ENCODE data around the gene FANK1. TPM values are rescaled to one million over a fixed set of nuclear protein-coding genes. Genes with fewer than 3 reads are reported as not detected.
A peak's percentile ranks its signal among the peaks of the same experiment; 100 is the strongest.
"Not testable (repeated sequence)": the region's sequence is repeated elsewhere in the genome, so short reads cannot be mapped to it uniquely, and the experiment has no call there.

FANK1 gene
- total RNA-seq, 4 donors from 2014 or later: 0.24 to 0.61 (median 0.42) TPM; not detected in 1

DNA sequence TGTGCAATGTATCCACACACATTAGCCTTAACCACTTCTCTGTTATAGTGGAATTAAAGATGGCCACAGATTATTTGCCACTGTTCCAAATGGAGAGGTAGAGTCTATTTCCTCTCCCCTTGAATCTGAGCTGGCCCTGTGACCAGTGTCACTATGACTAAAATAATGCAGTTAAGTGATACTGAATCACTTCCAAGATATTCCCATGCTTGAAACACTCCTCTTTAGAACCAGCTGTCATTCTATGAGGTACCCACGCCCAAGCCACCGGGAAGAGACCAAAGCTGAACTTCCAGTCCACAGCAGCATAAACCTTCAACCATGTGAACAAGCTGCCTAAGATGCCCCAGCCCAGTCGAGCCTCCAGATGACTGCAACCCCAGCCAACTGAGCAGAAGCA is 13.2 kb upstream of the FANK1 start:
- Histone ChIP-seq H3K4me3 (no peak overlapping the region), H3K4me1 (peaks cover 4% of the 10 kb centered on the region in 2 donors), H3K36me3 (peaks cover 0 to 10% of the 10 kb centered on the region in 2 donors), H3K27me3 (no peaks in the 10 kb centered on the region), H3K9me3 (no peaks in the 10 kb centered on the region), H3K27ac (no peak overlapping the region)
- intact Hi-C loops (cut with DNase I; ENCODE audit: low total_unique reads) (no loop called here), in situ Hi-C loops (cut with MboI; ENCODE audit: low sequenced_read_pairs in 4 of 4) (no loop called here)
- TF ChIP-seq POLR2A (IDR thresholded peaks at IDR 0.05): no peak
- TF ChIP-seq, protein P1, sequence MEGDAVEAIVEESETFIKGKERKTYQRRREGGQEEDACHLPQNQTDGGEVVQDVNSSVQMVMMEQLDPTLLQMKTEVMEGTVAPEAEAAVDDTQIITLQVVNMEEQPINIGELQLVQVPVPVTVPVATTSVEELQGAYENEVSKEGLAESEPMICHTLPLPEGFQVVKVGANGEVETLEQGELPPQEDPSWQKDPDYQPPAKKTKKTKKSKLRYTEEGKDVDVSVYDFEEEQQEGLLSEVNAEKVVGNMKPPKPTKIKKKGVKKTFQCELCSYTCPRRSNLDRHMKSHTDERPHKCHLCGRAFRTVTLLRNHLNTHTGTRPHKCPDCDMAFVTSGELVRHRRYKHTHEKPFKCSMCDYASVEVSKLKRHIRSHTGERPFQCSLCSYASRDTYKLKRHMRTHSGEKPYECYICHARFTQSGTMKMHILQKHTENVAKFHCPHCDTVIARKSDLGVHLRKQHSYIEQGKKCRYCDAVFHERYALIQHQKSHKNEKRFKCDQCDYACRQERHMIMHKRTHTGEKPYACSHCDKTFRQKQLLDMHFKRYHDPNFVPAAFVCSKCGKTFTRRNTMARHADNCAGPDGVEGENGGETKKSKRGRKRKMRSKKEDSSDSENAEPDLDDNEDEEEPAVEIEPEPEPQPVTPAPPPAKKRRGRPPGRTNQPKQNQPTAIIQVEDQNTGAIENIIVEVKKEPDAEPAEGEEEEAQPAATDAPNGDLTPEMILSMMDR (IDR thresholded peaks at IDR 0.05 in 4 of 5, conservative IDR thresholded peaks at IDR 0.05 in 1 of 5): no peak
- DNase-seq (no peak), ATAC-seq (no peak)

DNA sequence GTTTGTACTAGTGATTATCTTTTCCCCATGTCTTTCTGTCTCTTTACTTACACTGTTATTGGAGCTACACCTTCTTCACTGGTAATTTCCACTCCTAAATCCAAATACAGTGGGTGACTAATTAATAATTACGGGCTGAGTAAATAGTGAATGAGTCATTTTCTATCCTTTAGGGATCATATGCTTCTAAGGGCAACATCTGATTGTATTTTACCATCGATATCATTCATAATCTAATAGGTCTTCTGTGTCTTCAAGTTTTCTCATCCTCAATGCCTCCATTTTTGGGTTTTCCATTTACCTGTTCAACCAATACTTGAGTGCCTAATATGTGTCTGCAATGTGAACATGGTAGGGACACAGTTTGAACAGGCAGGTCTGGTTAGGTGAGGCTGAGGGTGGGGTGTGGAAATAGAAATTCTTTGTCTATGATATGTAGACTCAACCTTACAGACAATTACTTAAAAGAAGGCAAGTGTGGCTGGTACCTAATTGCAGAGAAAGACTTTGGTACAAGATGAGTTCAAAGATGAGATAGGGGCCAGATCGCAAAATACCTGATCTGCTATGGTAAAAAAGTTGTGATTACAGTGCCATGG is 9.4 kb upstream of the FANK1 start:
- H3K9me3 ChIP-seq: no peaks in the 10 kb centered on the region
- in situ Hi-C loops (cut with MboI; ENCODE audit: low sequenced_read_pairs in 4 of 4) (no loop called here), intact Hi-C loops (cut with DNase I; ENCODE audit: low total_unique reads) (no loop called here)
- TF ChIP-seq, protein P1 (IDR thresholded peaks at IDR 0.05 in 4 of 5, conservative IDR thresholded peaks at IDR 0.05 in 1 of 5): no peak
- no peak for TF ChIP-seq POLR2A (IDR thresholded peaks at IDR 0.05)
- DNase-seq (no peak), ATAC-seq (no peak)
- H3K27me3 ChIP-seq: no peaks in the 10 kb centered on the region
- H3K4me3 ChIP-seq: no peak overlapping the region
- no peaks in the 10 kb centered on the region for H3K36me3 ChIP-seq
- H3K27ac ChIP-seq: no peak overlapping the region
- peaks cover 8 to 9% of the 10 kb centered on the region in 2 donors for H3K4me1 ChIP-seq

DNA sequence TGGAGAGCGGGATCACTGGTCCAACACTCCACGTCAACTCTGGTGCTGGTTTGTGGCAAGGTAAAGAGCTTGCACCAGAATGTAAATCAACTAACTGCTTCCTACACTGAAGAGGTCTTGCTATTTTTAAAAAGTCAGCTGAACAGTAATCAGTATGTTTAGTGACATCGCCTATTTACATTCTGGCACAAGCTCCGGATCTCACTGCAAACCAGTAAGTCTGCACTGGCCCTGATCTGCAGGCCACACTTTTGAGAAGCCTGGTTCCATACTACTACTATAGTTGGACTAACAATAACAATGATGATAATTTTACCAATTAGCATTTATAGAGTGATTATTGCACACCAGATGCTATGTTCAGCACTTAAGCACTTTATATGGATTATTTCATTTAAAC is 6.9 kb upstream of the FANK1 start:
- peak in 1 of 2 donors; percentile 21 for ATAC-seq
- H3K27me3 ChIP-seq; intact Hi-C loops (cut with DNase I; ENCODE audit: low total_unique reads); H3K9me3 ChIP-seq; H3K27ac ChIP-seq; H3K36me3 ChIP-seq; DNase-seq; in situ Hi-C loops (cut with MboI; ENCODE audit: low sequenced_read_pairs in 4 of 4); H3K4me3 ChIP-seq: not testable (repeated sequence)
- H3K4me1 ChIP-seq: peaks cover 16 to 23% of the 10 kb centered on the region in 2 donors

DNA sequence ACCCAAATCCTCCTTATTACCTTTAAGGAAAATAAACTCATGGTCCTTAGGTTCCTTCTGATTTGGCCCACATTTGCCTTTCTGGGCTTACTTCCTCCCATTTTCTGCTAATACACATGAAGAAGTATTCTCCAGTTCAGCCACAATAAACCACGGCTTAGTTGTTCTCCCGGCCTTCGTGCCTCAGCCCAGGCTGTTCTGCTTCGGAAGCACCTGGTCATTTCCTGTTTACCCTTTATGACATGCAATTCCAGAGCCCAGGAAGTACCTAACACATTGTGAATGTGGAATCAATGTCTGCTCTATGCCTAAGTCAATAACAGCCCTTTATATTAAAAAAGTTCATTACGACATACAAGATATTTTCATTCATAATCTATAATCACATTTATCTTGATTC is 4.0 kb upstream of the FANK1 start:
- DNase-seq; H3K27me3 ChIP-seq; H3K4me3 ChIP-seq; H3K36me3 ChIP-seq; intact Hi-C loops (cut with DNase I; ENCODE audit: low total_unique reads); H3K9me3 ChIP-seq; in situ Hi-C loops (cut with MboI; ENCODE audit: low sequenced_read_pairs in 4 of 4); ATAC-seq: not testable (repeated sequence)
- peaks cover 19% of the 10 kb centered on the region in 2 donors for H3K4me1 ChIP-seq
- peak overlapping the region in 1 of 4 donors; percentile 29 for H3K27ac ChIP-seq

DNA sequence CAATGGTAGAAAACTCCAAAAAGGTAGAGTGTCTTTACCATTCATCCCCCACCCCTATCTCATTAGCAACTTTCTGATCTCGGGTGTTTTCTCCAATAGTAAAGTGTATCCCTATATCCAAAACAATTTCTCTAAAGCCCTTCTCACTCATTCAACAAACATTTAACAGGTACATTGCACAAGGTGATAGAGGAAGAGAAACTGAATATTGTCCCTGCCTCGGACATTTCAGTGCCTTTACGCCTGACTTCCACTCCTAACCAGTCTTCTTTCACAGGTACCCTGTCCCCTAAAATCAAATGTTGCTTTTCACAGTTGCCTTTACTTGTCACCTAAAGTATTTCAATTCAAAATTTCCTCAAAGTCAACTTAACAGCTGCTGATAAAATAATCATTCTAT is 2.2 kb upstream of the FANK1 start:
- H3K27me3 ChIP-seq; H3K9me3 ChIP-seq; intact Hi-C loops (cut with DNase I; ENCODE audit: low total_unique reads); H3K36me3 ChIP-seq; DNase-seq; H3K4me3 ChIP-seq; ATAC-seq; in situ Hi-C loops (cut with MboI; ENCODE audit: low sequenced_read_pairs in 4 of 4): not testable (repeated sequence)
- H3K27ac ChIP-seq: peak overlapping the region in 1 of 4 donors; percentile 11
- peaks cover 19% of the 10 kb centered on the region in 2 donors for H3K4me1 ChIP-seq

DNA sequence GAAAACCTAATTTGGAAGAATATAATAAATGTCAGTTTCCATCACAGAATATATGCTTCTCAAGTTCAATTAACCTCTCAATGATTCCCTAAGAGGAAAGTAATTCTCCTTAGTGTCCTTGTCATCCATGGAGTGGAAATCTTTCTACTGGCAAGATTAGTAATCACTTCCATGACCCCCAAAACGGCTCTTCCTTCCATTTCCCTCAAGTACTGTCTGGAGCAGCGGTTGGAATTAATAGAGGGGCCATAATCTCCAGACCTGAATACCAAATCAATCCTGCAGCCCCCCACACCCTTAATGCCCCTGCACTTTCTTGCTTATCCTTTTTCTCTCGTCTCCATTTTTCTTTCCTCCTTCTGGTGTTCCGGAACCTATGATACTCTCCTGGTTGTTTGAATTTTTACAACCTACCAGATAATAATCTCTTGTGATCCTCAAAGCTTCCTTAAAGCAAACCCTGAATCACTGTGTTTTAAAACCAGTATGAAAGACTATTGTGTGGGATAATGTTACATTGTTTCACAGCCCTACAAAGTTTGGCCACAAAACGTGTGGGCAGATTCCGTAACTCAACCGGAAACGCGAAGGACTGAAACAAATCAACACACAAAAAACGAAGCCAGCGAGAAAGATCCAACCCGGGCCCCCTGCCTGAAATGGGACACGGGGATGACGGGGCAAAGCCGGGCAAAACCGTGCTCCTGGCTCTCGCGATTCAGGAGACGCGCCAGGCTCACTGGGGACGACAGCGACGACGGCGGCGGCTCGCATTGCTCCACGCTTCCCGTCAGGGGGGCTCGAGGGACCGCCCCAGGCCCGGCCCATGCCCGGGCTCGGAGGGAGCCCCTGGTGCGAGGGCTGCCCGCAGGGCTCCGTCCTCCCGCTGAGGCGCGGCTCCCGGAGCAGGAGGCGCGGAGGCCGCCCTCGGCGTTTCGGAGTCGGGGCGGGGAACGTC is 955 bp upstream of the FANK1 start:
- H3K9me3 ChIP-seq; H3K36me3 ChIP-seq; in situ Hi-C loops (cut with MboI; ENCODE audit: low sequenced_read_pairs in 4 of 4); H3K27me3 ChIP-seq: not testable (repeated sequence)
- Histone ChIP-seq H3K4me1 (peaks cover 14 to 19% of the 10 kb centered on the region in 2 donors), H3K4me3 (peak overlapping the region; percentile 78 to 85 (median 81)), H3K27ac (peak overlapping the region; percentile 75 to 88 (median 81))
- peak; percentile 68 to 73 for ATAC-seq
- intact Hi-C loops (cut with DNase I; ENCODE audit: low total_unique reads): loop anchor here (2.0 to 5.0 kb wide), 2 partner anchors 73 to 177 kb away; partner anchors contain the start of genes BCCIP, EDRF1 and UROS
- DNase-seq: peak; percentile 31 to 57

DNA sequence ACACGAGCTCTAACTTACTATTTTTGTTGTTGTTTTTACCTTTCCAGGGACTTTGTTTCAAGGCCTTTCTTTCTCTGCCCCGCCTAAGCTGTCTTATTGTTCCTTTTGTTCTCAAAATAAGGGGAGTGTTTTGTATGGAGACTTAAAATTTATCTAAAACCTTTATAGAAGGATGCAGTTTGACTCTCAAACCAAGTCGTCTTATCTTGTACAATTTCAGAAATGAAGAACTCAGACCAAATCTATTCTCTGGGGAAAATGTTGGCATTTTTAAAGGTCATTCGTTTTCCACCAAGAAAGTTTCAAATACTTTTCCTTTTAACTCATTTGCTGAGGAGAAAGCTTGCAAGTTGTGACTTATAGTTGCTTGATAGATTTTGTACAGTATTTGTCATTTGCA is 953 bp downstream of the FANK1 start:
- H3K9me3 ChIP-seq; H3K27ac ChIP-seq; H3K36me3 ChIP-seq; H3K27me3 ChIP-seq; ATAC-seq; in situ Hi-C loops (cut with MboI; ENCODE audit: low sequenced_read_pairs in 4 of 4); DNase-seq: not testable (repeated sequence)
- Histone ChIP-seq H3K4me3 (peak overlapping the region in 2 of 4 donors; percentile 80 to 82), H3K4me1 (peaks cover 12 to 14% of the 10 kb centered on the region in 2 donors)
- intact Hi-C loops (cut with DNase I; ENCODE audit: low total_unique reads): loop anchor here (2.0 to 5.0 kb wide), 2 partner anchors 75 to 179 kb away; partner anchors contain the start of genes BCCIP, EDRF1 and UROS

DNA sequence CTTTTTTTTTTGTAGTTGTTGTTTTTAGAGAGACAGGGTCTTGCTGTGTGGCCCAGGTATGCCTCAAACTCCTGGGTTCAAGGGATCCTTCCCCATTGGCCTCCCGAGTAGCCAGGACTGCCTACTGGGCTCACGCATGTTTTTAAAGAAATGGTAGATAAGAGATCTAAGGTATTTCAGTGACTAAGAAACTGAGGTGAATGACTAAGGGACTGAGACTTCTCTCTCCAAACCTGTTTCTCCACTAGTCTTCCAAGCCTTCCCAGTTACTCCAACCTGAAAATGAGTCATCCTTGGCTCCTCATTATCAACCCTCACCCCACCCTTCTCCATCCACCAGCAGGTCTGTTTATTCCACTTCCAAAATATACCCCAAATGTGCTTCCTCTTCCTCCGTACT is 4.6 kb downstream of the FANK1 start:
- ATAC-seq; in situ Hi-C loops (cut with MboI; ENCODE audit: low sequenced_read_pairs in 4 of 4): not testable (repeated sequence)

DNA sequence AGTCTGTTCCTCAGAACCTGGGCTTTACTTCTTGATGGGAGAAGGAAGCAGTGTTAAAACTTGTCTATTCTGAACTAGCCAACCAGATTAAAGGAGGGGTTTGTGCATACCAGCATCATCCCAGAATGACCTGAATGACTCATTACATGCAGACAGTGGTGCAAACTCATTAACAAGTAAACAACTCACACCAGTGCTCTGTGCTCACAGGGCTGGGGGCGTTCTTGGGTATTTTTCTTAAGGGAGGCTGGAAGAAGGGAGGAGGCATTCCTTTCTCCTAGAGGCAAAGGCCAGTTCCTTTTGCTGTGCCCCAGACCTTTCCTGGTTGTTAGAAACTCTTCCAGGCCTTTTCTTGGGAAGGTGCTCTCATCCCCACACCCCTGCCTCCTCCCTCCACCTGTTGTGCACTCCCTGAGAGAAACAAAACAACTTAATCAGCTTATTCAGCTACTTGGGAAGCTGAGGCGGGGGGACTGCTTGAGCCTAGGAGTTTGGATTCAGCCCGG is 6.8 kb downstream of the FANK1 start:
- DNase-seq; H3K4me1 ChIP-seq; in situ Hi-C loops (cut with MboI; ENCODE audit: low sequenced_read_pairs in 4 of 4); ATAC-seq; H3K36me3 ChIP-seq; H3K4me3 ChIP-seq; intact Hi-C loops (cut with DNase I; ENCODE audit: low total_unique reads); H3K9me3 ChIP-seq; H3K27me3 ChIP-seq; H3K27ac ChIP-seq: not testable (repeated sequence)

More for the DNA sequence above, 4.6 kb downstream of the FANK1 start:
- H3K27me3 ChIP-seq; intact Hi-C loops (cut with DNase I; ENCODE audit: low total_unique reads); H3K36me3 ChIP-seq; H3K9me3 ChIP-seq; H3K27ac ChIP-seq; H3K4me3 ChIP-seq; DNase-seq; H3K4me1 ChIP-seq: not testable (repeated sequence)
